Stimulated activated naive CD8-positive, alpha-beta T cell treated with anti-CD3 and anti-CD28 coated beads, Interleukin-15, Interleukin-2, amounts not matched to agents 100 ng/mL and 50 ng/mL, for 24 hours (primary cell): Measurements from ENCODE around the gene TCERG1L.

Experiments used
- H3K27ac Mint-ChIP-seq: one replicate; pipeline ENCODE4 v1.8.0; 2021; ENCODE audit warnings: mild to moderate bottlenecking, mixed read lengths
- H3K27me3 Mint-ChIP-seq: one replicate; pipeline ENCODE4 v1.8.0; 2021; ENCODE audit warnings: mixed read lengths
- H3K36me3 Mint-ChIP-seq: one replicate; pipeline ENCODE4 v1.8.0; 2021; ENCODE audit warnings: low read depth, mixed read lengths
- H3K4me1 Mint-ChIP-seq: one replicate; pipeline ENCODE4 v1.8.0; 2021; ENCODE audit warnings: low read depth, mixed read lengths
- H3K4me3 Mint-ChIP-seq: one replicate; pipeline ENCODE4 v1.8.0; 2021; ENCODE audit warnings: mild to moderate bottlenecking, mixed read lengths
- H3K9me3 Mint-ChIP-seq: one replicate; pipeline ENCODE4 v1.8.0; 2021; ENCODE audit warnings: mixed read lengths

TCERG1L gene

DNA sequence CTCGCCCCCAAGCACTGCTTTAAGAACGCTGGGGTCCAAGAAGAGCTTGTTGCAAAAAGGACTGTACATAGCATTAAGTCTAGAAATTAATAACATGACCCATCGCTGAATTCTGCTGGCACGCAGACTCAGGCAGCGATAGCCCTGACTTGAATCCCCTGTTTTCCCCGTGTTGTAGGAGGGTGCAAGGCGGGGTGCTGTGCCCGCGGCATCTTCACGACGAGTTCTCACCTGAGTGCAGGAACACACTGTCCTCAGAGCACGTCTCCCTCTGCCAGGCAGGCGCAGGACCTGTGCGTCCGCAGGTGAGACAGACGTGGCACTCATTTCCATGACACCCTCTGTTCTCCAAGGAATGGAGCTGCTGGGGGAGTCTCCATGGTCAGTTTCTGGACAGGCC lies 243.2 kb downstream of the TCERG1L start:
- H3K4me3 Mint-ChIP-seq = no peak overlapping the region
- no peak overlapping the region for H3K27ac Mint-ChIP-seq
- H3K27me3 Mint-ChIP-seq = no peaks in the 10 kb centered on the region
- no peaks in the 10 kb centered on the region for H3K36me3 Mint-ChIP-seq
- no peaks in the 10 kb centered on the region for H3K4me1 Mint-ChIP-seq
- H3K9me3 Mint-ChIP-seq = no peaks in the 10 kb centered on the region

DNA sequence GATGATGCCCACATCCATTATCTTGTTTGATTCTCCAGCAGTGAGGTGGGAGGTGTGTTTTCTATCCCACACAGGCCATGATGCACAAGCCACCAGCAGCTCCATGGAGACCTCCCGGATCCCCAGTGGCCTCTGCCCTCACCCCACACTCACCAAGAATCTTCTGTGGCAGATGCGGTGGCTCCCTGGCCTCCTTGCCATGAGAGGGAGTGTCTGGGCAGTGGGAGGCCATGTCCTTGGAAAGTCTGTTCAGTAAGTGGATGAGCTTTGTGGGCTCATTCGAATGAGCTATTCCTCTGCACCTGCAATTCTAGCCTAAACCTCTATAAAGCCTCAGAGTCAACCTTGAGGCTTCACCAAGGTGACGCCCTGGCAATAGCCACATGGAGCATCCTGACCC lies 243.8 kb downstream of the TCERG1L start:
- Mint-ChIP-seq H3K9me3 (no peaks in the 10 kb centered on the region), H3K27ac (no peak overlapping the region), H3K4me3 (no peak overlapping the region), H3K4me1 (no peaks in the 10 kb centered on the region), H3K27me3 (no peaks in the 10 kb centered on the region), H3K36me3 (no peaks in the 10 kb centered on the region)

DNA sequence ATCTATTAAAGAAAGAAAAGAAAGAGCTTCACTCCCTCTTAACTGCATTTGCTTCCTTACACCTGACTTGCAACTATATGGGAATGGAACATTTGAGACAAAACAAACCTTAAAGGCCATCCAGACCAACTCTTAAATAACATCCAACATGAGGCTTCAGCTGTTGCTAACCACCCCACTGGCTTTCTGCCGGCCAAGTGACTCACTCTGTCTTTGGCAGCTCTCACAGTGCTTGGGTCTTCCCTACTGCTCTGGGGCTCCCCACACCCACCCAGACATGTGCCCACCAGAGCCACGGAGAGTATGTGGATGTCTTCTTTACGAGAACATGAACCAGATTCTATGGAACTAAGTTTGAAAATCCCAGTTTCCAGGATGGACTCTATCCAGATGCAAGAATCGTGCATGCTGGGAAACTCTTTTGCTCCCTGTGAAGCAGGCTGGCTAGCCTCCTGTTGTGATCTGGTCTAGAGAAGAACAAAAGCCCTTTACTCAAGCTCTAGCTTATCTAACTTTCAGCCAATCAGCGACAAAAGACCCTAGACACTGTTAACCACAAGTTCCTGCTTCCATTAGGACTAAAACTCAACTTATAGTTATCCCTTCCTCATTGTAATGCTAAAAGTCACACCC lies 245.7 kb downstream of the TCERG1L start:
- Mint-ChIP-seq H3K4me3 (no peak overlapping the region), H3K27ac (no peak overlapping the region), H3K9me3 (no peaks in the 10 kb centered on the region), H3K4me1 (no peaks in the 10 kb centered on the region), H3K27me3 (no peaks in the 10 kb centered on the region), H3K36me3 (no peaks in the 10 kb centered on the region)

DNA sequence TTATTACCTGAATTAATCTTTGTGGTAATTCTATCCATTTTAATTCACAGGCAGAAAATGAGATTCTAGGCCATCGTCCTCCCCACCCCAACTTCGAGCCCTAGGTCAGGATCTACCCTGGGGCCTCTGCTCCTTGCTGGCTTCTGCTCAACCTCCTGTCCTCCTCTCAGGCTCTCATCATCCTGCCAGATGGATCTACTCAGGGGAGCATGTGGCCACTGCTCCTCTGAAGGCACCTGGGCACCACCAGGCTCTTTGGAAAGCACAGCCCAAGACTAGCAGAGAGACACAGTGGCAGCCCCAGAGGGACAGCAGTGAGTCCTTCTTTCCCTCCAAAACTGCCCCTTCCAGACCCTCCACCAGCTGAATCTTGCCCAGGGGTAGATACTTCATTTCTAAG lies 248.2 kb downstream of the TCERG1L start:
- H3K9me3 Mint-ChIP-seq = peaks cover 3% of the 10 kb centered on the region
- no peak overlapping the region for H3K27ac Mint-ChIP-seq
- H3K4me3 Mint-ChIP-seq = no peak overlapping the region
- H3K4me1 Mint-ChIP-seq = no peaks in the 10 kb centered on the region
- no peaks in the 10 kb centered on the region for H3K27me3 Mint-ChIP-seq
- H3K36me3 Mint-ChIP-seq = no peaks in the 10 kb centered on the region

DNA sequence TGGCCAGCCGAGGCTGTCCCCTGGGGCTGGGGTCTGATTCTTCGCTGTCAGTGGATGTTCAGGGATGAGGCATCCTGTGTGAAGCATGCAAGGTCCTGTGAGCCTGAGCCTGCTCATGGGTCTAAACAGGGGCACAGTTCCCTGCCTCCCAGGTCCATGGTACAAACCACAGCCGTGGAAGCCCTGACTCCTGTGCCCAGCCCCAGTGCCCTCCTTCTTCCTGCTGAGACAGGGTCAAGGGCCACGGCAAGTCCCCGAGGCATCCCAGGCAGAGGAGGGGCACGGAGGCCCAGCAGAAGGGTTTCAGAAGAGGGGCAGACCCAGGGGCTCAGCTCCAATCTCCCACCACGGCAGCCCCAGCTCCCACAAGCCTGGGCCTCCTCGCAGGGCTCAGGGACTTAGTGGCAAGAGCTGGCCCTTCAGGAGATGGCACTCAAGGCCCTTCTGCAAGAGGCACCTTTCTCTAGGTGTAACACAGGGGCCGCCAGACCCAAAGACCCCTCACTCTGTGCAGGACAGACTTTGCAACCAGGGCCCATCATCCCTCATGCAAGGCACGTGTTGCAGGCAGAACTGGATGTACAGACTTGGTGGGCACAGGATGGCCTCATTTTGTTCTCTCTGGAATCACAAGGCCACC lies 248.8 kb downstream of the TCERG1L start:
- Mint-ChIP-seq H3K27me3 (no peaks in the 10 kb centered on the region), H3K27ac (no peak overlapping the region), H3K4me3 (no peak overlapping the region), H3K36me3 (no peaks in the 10 kb centered on the region), H3K4me1 (no peaks in the 10 kb centered on the region), H3K9me3 (peaks cover 8% of the 10 kb centered on the region)

GRCh38 chr10:131061216-131061615 lies 250.3 kb downstream of the TCERG1L start:
- Mint-ChIP-seq H3K36me3 (no peaks in the 10 kb centered on the region), H3K27ac (no peak overlapping the region), H3K27me3 (no peaks in the 10 kb centered on the region), H3K9me3 (peaks cover 8% of the 10 kb centered on the region), H3K4me3 (no peak overlapping the region), H3K4me1 (no peaks in the 10 kb centered on the region)

DNA sequence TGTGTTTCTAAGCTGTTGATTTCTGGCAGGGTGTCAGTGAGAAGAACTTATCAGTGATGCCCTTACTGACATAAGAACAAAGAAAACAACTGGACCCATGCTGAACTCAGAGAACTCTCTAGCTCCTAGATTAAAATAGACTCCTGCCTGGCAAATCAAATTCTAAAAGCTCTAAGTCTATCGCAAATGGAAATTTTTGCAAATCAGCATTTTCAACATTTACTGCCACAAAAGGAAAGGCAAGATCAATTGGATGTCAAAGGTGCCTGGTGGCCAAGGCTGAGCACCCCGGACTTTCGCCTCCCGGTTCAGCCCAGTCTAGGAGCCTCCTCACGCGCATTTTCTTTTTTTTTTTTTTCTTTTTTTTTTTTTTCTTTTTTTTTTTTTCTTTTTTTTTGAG lies 251.6 kb downstream of the TCERG1L start:
- H3K4me3 Mint-ChIP-seq = no peak overlapping the region
- H3K27ac Mint-ChIP-seq = no peak overlapping the region
- H3K9me3 Mint-ChIP-seq = peaks cover 8% of the 10 kb centered on the region

GRCh38 chr10:131058799-131059198 lies 252.7 kb downstream of the TCERG1L start:
- Mint-ChIP-seq H3K4me1 (no peaks in the 10 kb centered on the region), H3K36me3 (no peaks in the 10 kb centered on the region), H3K4me3 (no peak overlapping the region), H3K27me3 (no peaks in the 10 kb centered on the region), H3K9me3 (peaks cover 8% of the 10 kb centered on the region), H3K27ac (no peak overlapping the region)

More for the DNA sequence above, 251.6 kb downstream of the TCERG1L start:
- H3K27me3 Mint-ChIP-seq = no peaks in the 10 kb centered on the region
- H3K36me3 Mint-ChIP-seq = no peaks in the 10 kb centered on the region
- no peaks in the 10 kb centered on the region for H3K4me1 Mint-ChIP-seq

DNA sequence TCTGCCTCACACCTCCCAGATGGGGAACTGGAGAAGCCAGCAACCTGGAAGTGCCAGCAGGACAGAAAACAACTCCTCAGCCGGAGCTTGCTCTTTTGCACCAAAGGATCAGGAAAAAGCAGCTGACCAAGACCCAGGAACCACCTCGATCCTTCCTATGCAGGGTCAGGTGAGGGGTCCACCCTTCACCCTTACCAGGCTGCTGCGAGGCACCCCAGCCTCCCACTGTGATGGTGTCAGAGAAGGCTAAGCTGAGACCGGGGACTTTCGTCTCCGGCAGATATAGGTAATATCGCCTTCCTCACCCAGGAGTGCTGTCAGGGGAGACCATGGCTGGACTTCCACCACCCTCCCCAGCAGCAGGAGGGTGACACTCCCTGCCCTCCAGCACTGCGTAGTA lies 254.7 kb downstream of the TCERG1L start:
- Mint-ChIP-seq H3K27ac (no peak overlapping the region), H3K4me3 (no peak overlapping the region), H3K9me3 (peaks cover 8% of the 10 kb centered on the region), H3K4me1 (no peaks in the 10 kb centered on the region), H3K36me3 (no peaks in the 10 kb centered on the region), H3K27me3 (no peaks in the 10 kb centered on the region)

- Mint-ChIP-seq H3K4me1 (no peaks in the 10 kb centered on the region), H3K27ac (no peak overlapping the region), H3K4me3 (no peak overlapping the region)
Measured at GRCh38 chr10:131056091-131056579, 255.4 kb downstream of the TCERG1L start.

GRCh38 chr10:131055437-131055836 lies 256.1 kb downstream of the TCERG1L start:
- H3K27ac Mint-ChIP-seq = no peak overlapping the region
- no peaks in the 10 kb centered on the region for H3K27me3 Mint-ChIP-seq
- no peak overlapping the region for H3K4me3 Mint-ChIP-seq
- no peaks in the 10 kb centered on the region for H3K36me3 Mint-ChIP-seq
- no peaks in the 10 kb centered on the region for H3K4me1 Mint-ChIP-seq
- H3K9me3 Mint-ChIP-seq = peaks cover 8% of the 10 kb centered on the region

More at GRCh38 chr10:131056091-131056579, 255.4 kb downstream of the TCERG1L start:
- Mint-ChIP-seq H3K36me3 (no peaks in the 10 kb centered on the region), H3K9me3 (peaks cover 8% of the 10 kb centered on the region), H3K27me3 (no peaks in the 10 kb centered on the region)

GRCh38 chr10:131053192-131053591 lies 258.3 kb downstream of the TCERG1L start:
- peaks cover 4% of the 10 kb centered on the region for H3K9me3 Mint-ChIP-seq
- no peaks in the 10 kb centered on the region for H3K36me3 Mint-ChIP-seq
- no peaks in the 10 kb centered on the region for H3K4me1 Mint-ChIP-seq
- H3K27ac Mint-ChIP-seq = no peak overlapping the region
- no peak overlapping the region for H3K4me3 Mint-ChIP-seq
- no peaks in the 10 kb centered on the region for H3K27me3 Mint-ChIP-seq

- H3K4me1 Mint-ChIP-seq = no peaks in the 10 kb centered on the region
- H3K9me3 Mint-ChIP-seq = no peaks in the 10 kb centered on the region
- H3K27me3 Mint-ChIP-seq = no peaks in the 10 kb centered on the region
- peak overlapping the region; percentile 26 for H3K27ac Mint-ChIP-seq
- no peaks in the 10 kb centered on the region for H3K36me3 Mint-ChIP-seq
- H3K4me3 Mint-ChIP-seq = no peak overlapping the region
Measured at GRCh38 chr10:131050162-131050766, 261.3 kb downstream of the TCERG1L start.

- Mint-ChIP-seq H3K27ac (no peak overlapping the region), H3K4me1 (no peaks in the 10 kb centered on the region), H3K9me3 (no peaks in the 10 kb centered on the region), H3K4me3 (no peak overlapping the region), H3K36me3 (no peaks in the 10 kb centered on the region), H3K27me3 (no peaks in the 10 kb centered on the region)
Measured at GRCh38 chr10:131049016-131049415, 262.5 kb downstream of the TCERG1L start.

GRCh38 chr10:131048606-131049005 lies 262.9 kb downstream of the TCERG1L start:
- H3K4me3 Mint-ChIP-seq = no peak overlapping the region
- H3K27me3 Mint-ChIP-seq = no peaks in the 10 kb centered on the region
- H3K27ac Mint-ChIP-seq = no peak overlapping the region

More at GRCh38 chr10:131048606-131049005, 262.9 kb downstream of the TCERG1L start:
- no peaks in the 10 kb centered on the region for H3K9me3 Mint-ChIP-seq
- H3K4me1 Mint-ChIP-seq = no peaks in the 10 kb centered on the region
- H3K36me3 Mint-ChIP-seq = no peaks in the 10 kb centered on the region
